Measurements from ENCODE around the gene TSPO. TPM values are rescaled to one million over a fixed set of nuclear protein-coding genes. Genes with fewer than 3 reads are reported as not detected.

The TSPO gene
- polyA plus RNA-seq, 1 of the 3 experiments (the other 2 are of a cell fraction): 156 TPM

DNA sequence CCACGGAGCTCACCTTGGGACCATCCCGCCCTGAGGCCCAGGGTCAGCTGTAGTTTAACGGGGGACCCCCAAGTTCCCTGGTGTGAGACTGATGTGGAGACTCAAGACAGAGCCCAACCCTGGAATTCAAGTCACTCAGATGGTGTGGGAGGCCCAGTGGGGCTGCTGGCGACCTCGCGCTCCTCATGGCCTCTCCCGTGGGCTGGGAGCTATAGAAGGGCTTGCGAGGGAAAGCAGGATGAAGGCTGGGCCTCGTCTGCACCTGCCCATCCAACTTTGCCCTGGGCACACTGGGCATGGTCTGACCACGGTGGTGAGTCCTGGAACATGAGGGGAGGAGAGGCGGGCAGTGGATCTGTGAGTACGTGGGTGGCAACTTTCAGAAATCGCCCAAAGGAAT lies 49.2 kb downstream of the TSPO start:
- H3K4me3 ChIP-seq (ENCODE audit: low read depth in 2 of 2, low read length in 1 of 2): no peak overlapping the region
- H3K4me2 ChIP-seq: no peak overlapping the region
- H3K9ac ChIP-seq: no peak overlapping the region
- H4K20me1 ChIP-seq (ENCODE audit: insufficient read depth): no peaks in the 10 kb centered on the region
- POLR2A ChIA-PET: no interaction called here
- no peak for DNase-seq
- no peaks in the 10 kb centered on the region for H3K36me3 ChIP-seq (replicated peaks in 1 of 2; ENCODE audit: control insufficient read depth in 1 of 2, insufficient read depth in 2 of 2, low read length in 1 of 2)
- CTCF ChIA-PET: interaction anchor here (1.2 to 2.0 kb wide), 2 partner anchors 13 to 64 kb away, joined by 3 to 6 read pairs; partner anchors contain the start of gene TTLL12
- no peaks in the 10 kb centered on the region for H3K27me3 ChIP-seq (ENCODE audit: insufficient read depth)
- H3K9me3 ChIP-seq: no peaks in the 10 kb centered on the region
- TF ChIP-seq RXRA (IDR thresholded peaks at IDR 0.05; ENCODE audit: borderline replicate concordance, low read depth) (no peak), NFIC (IDR thresholded peaks at IDR 0.05; ENCODE audit: borderline replicate concordance) (no peak), FOXJ3 (CRISPR knock-in tag; IDR thresholded peaks at IDR 0.05) (no peak), GATA2 (CRISPR knock-in tag; IDR thresholded peaks at IDR 0.05) (no peak), RCOR1 (IDR thresholded peaks at IDR 0.05; ENCODE audit: low read length) (no peak), RAD21 (IDR thresholded peaks at IDR 0.05; ENCODE audit: low read length) (no peak), ELF1 (IDR thresholded peaks at IDR 0.05) (no peak), REST (IDR thresholded peaks at IDR 0.05; ENCODE audit: low read depth, low read length) (no peak), ZBTB33 (IDR thresholded peaks at IDR 0.05; ENCODE audit: borderline replicate concordance, low read depth) (no peak), CHD2 (IDR thresholded peaks at IDR 0.05; ENCODE audit: low read length, partially characterized antibody) (no peak), FOXM1 (IDR thresholded peaks at IDR 0.05; ENCODE audit: low read depth) (no peak), EZH2phosphoT487 (IDR thresholded peaks at IDR 0.05; ENCODE audit: borderline replicate concordance, low read depth) (no peak), NRF1 (IDR thresholded peaks at IDR 0.05; ENCODE audit: low read depth, low read length) (no peak), TAF1 (IDR thresholded peaks at IDR 0.05; ENCODE audit: borderline replicate concordance, low read depth, low read length) (no peak)
- TF ChIP-seq, protein P1, sequence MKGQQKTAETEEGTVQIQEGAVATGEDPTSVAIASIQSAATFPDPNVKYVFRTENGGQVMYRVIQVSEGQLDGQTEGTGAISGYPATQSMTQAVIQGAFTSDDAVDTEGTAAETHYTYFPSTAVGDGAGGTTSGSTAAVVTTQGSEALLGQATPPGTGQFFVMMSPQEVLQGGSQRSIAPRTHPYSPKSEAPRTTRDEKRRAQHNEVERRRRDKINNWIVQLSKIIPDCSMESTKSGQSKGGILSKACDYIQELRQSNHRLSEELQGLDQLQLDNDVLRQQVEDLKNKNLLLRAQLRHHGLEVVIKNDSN (IDR thresholded peaks at IDR 0.05; ENCODE audit: borderline replicate concordance, low read depth): no peak
- no peak overlapping the region for H3K27ac ChIP-seq (ENCODE audit: low read depth in 2 of 2, low read length in 1 of 2)
- no peaks in the 10 kb centered on the region; a peak in 1 of 4 replicates for H3K4me1 ChIP-seq (ENCODE audit: control insufficient read depth in 1 of 2, insufficient read depth in 2 of 2, low read depth in 1 of 2, low read length in 1 of 2)
- H3K79me2 ChIP-seq (ENCODE audit: insufficient read depth): no peaks in the 10 kb centered on the region
- H3F3A ChIP-seq (replicated peaks; ENCODE audit: insufficient read depth): no peaks in the 10 kb centered on the region
- 63% methylated on average over 9 of the region's 13 CpGs for WGBS (ENCODE audit: low lambda C conversion rate)
- H2AFZ ChIP-seq (ENCODE audit: low read depth): no peak overlapping the region
- H3K9me2 ChIP-seq: no peaks in the 10 kb centered on the region

Measured in SK-N-SH (cell line).